ENCODE measurements around the gene ISG20L2.

ISG20L2 gene

GRCh38 chr1:156754219-156754618 lies 25.7 kb upstream of the ISG20L2 start:
- no peak for DNase-seq (ENCODE audit: low read depth)

GRCh38 chr1:156752843-156753482 lies 24.4 kb upstream of the ISG20L2 start:
- no peak for DNase-seq (ENCODE audit: low read depth)

GRCh38 chr1:156751757-156752481 lies 23.4 kb upstream of the ISG20L2 start:
- DNase-seq (ENCODE audit: low read depth) = peak; percentile 78

- no peak for DNase-seq (ENCODE audit: low read depth)
Measured at GRCh38 chr1:156751451-156751756, 22.8 kb upstream of the ISG20L2 start, which contains the start of gene HDGF. Gene HDGF (minus strand): TSS chr1:156751675. CDS start chr1:156751429, 246 bp downstream.

- DNase-seq (ENCODE audit: low read depth) = no peak
Measured at GRCh38 chr1:156750711-156751450, 22.3 kb upstream of the ISG20L2 start.

GRCh38 chr1:156750191-156750672 lies 21.7 kb upstream of the ISG20L2 start:
- no peak for DNase-seq (ENCODE audit: low read depth)

- DNase-seq (ENCODE audit: low read depth) = no peak
Measured at GRCh38 chr1:156749419-156750118, 21.0 kb upstream of the ISG20L2 start.

GRCh38 chr1:156748670-156749418 lies 20.3 kb upstream of the ISG20L2 start:
- DNase-seq (ENCODE audit: low read depth) = no peak

GRCh38 chr1:156747742-156748669 lies 19.4 kb upstream of the ISG20L2 start:
- no peak for DNase-seq (ENCODE audit: low read depth)

GRCh38 chr1:156746728-156747631 lies 18.4 kb upstream of the ISG20L2 start:
- no peak for DNase-seq (ENCODE audit: low read depth)

- DNase-seq (ENCODE audit: low read depth) = no peak
Measured at GRCh38 chr1:156746406-156746727, 17.8 kb upstream of the ISG20L2 start.

GRCh38 chr1:156745881-156746280 lies 17.3 kb upstream of the ISG20L2 start:
- DNase-seq (ENCODE audit: low read depth) = no peak

- DNase-seq (ENCODE audit: low read depth) = no peak
Measured at GRCh38 chr1:156744786-156745419, 16.3 kb upstream of the ISG20L2 start.

- DNase-seq (ENCODE audit: low read depth) = no peak
Measured at GRCh38 chr1:156744344-156744743, 15.8 kb upstream of the ISG20L2 start.

- no peak for DNase-seq (ENCODE audit: low read depth)
Measured at GRCh38 chr1:156743367-156744302, 15.1 kb upstream of the ISG20L2 start.

- DNase-seq (ENCODE audit: low read depth) = no peak
Measured at GRCh38 chr1:156742801-156743200, 14.2 kb upstream of the ISG20L2 start.

GRCh38 chr1:156742017-156742416 lies 13.5 kb upstream of the ISG20L2 start:
- DNase-seq (ENCODE audit: low read depth) = no peak

GRCh38 chr1:156741481-156741983 lies 13.0 kb upstream of the ISG20L2 start:
- DNase-seq (ENCODE audit: low read depth) = no peak
